Left lung (tissue), 10 donors: ENCODE measurements around the gene ATP6V1G3. TPM values are rescaled to one million over a fixed set of nuclear protein-coding genes. Genes with fewer than 3 reads are reported as not detected.
"Not testable (repeated sequence)": the region's sequence is repeated elsewhere in the genome, so short reads cannot be mapped to it uniquely, and the experiment has no call there.

Experiments used
- ATAC-seq: fragments of 200-7000 bp; cut with Tn5 transposase; one replicate; pipeline ENCODE4 v1.9.1; 2020; ENCODE audit warnings: moderate library complexity
- DNase-seq, 4 donors: peaks; one replicate each; pipeline ENCODE4 v3.0.0-alpha.2; 2013 to 2020
- H3K27ac ChIP-seq, 2 donors: fragments of 200-600 bp; sonication (generic) in 1 of 2; one replicate each; pipeline versions ENCODE4 v1.5.0 to v1.8.0; 2020 to 2021
- H3K27me3 ChIP-seq, 2 donors: fragments of 200-600 bp; sonication (generic) in 1 of 2; one replicate each; pipeline versions ENCODE4 v1.5.0 to v1.8.0; 2020 to 2021
- H3K36me3 ChIP-seq, 2 donors: fragments of 200-600 bp; sonication (generic) in 1 of 2; one replicate each; pipeline versions ENCODE4 v1.5.0 to v1.8.0; 2020 to 2021
- H3K4me1 ChIP-seq, 2 donors: fragments of 200-600 bp; one replicate each; pipeline ENCODE4 v1.8.0; 2021
- H3K4me3 ChIP-seq, 2 donors: fragments of 200-600 bp; sonication (generic) in 1 of 2; one replicate each; pipeline versions ENCODE4 v1.5.0 to v1.8.0; 2020 to 2021; ENCODE audit warnings: mild to moderate bottlenecking in 1 of 2
- H3K9me3 ChIP-seq, 2 donors: fragments of 200-600 bp; sonication (generic) in 1 of 2; one replicate each; pipeline versions ENCODE4 v1.5.0 to v1.8.0; 2020 to 2021
- intact Hi-C, 2 donors: fragments of 100-400 bp; cut with DNase I; formaldehyde crosslinking; loops; one replicate each; pipeline versions ENCODE4 v1.11.2 to v1.14.2; 2022
- polyA plus RNA-seq, 6 donors: library from polyadenylated mRNA; unstranded; fragments of 120-200 nt; gene quantifications; one replicate each; pipeline ENCODE4 v1.2.1, GENCODE V29; 2013; ENCODE audit not compliant: insufficient read length in 6 of 6
- total RNA-seq, 2 donors: library from RNA; stranded (reverse); fragmentation: NEBNext Ultra II Directional; extraction: Animal tissue kit (Norgen Biotek cat#: 25700); gene quantifications; one replicate each; pipeline ENCODE4 v1.2.1, GENCODE V29; 2021
- TF ChIP-seq, protein P1 (sequence below), 2 donors: fragments of 200-600 bp; sonication (generic) in 1 of 2; IDR thresholded peaks; one replicate each; pipeline versions ENCODE4 v1.5.0 to v1.8.0; 2021; ENCODE audit warnings: antibody characterized with exemption in 2 of 2
- donor health status: DM: no; HTN: yes; CAD: no.
- donor health status: DM: no; HTN: no; CAD: no.

ATP6V1G3 gene
- total and polyA plus RNA-seq, 8 donors: not detected

GRCh38 chr1:198480876-198481275, 59.6 kb downstream of the ATP6V1G3 start:
- intact Hi-C loops: no loop called here
- Histone ChIP-seq H3K9me3 (no peaks in the 10 kb centered on the region), H3K27me3 (no peaks in the 10 kb centered on the region), H3K4me1 (no peaks in the 10 kb centered on the region), H3K36me3 (no peaks in the 10 kb centered on the region), H3K27ac (no peak overlapping the region), H3K4me3 (no peak overlapping the region)
- ATAC-seq: no peak
- DNase-seq: no peak
- TF ChIP-seq, protein P1, sequence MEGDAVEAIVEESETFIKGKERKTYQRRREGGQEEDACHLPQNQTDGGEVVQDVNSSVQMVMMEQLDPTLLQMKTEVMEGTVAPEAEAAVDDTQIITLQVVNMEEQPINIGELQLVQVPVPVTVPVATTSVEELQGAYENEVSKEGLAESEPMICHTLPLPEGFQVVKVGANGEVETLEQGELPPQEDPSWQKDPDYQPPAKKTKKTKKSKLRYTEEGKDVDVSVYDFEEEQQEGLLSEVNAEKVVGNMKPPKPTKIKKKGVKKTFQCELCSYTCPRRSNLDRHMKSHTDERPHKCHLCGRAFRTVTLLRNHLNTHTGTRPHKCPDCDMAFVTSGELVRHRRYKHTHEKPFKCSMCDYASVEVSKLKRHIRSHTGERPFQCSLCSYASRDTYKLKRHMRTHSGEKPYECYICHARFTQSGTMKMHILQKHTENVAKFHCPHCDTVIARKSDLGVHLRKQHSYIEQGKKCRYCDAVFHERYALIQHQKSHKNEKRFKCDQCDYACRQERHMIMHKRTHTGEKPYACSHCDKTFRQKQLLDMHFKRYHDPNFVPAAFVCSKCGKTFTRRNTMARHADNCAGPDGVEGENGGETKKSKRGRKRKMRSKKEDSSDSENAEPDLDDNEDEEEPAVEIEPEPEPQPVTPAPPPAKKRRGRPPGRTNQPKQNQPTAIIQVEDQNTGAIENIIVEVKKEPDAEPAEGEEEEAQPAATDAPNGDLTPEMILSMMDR (IDR thresholded peaks at IDR 0.05): no peak

GRCh38 chr1:198477354-198477753, 63.1 kb downstream of the ATP6V1G3 start:
- H3K4me1 ChIP-seq, DNase-seq, H3K9me3 ChIP-seq, H3K27me3 ChIP-seq, H3K4me3 ChIP-seq, H3K36me3 ChIP-seq, ATAC-seq, H3K27ac ChIP-seq, intact Hi-C loops: not testable (repeated sequence)

Other genes starting within 250 kb of the ATP6V1G3 start
- gene PTPRC, start 98.4 kb upstream of the ATP6V1G3 start, total RNA-seq: 100 to 1,000 TPM in 1 of 2 donors, 10 to 100 TPM in 1; 53.0 to 180 TPM
- 10 to 100 TPM in 2 of 6 donors, 1 to 10 TPM in 4; 7.0 to 12.0 (median 9.0) TPM for gene PTPRC, start 98.4 kb upstream of the ATP6V1G3 start, polyA plus RNA-seq